Sigmoid colon (tissue), 7 donors: ENCODE results near the gene MAZ. TPM values are rescaled to one million over a fixed set of nuclear protein-coding genes. Genes with fewer than 3 reads are reported as not detected.

Experiments used
- DNase-seq: peaks from one replicate; pipeline ENCODE4 v3.0.0-alpha.2; 2019
- H3K27ac ChIP-seq, 4 donors: fragments of 200-600 bp; sonication (generic); one replicate each; pipeline ENCODE4 v1.5.1; 2016 to 2019; ENCODE audit warnings: mild to moderate bottlenecking in 1 of 4
- H3K27me3 ChIP-seq, 3 donors: fragments of 200-600 bp; sonication (generic); one replicate each; pipeline ENCODE4 v1.5.1; 2019; ENCODE audit warnings: mild to moderate bottlenecking in 1 of 3
- H3K36me3 ChIP-seq, 4 donors: fragments of 200-600 bp; sonication (generic); one replicate each; pipeline ENCODE4 v1.5.1; 2016 to 2019
- H3K4me1 ChIP-seq, 4 donors: fragments of 200-600 bp; sonication (generic); one replicate each; pipeline ENCODE4 v1.5.1; 2017 to 2019
- H3K4me3 ChIP-seq, 4 donors: fragments of 200-600 bp; sonication (generic); one replicate each; pipeline ENCODE4 v1.5.1; 2017 to 2019; ENCODE audit warnings: mild to moderate bottlenecking in 2 of 4, moderate library complexity in 1 of 4
- H3K9me3 ChIP-seq, 4 donors: fragments of 200-600 bp in 3 of 4; sonication (generic) in 3 of 4; one replicate each; pipeline versions ENCODE4 v1.5.1 to v1.6.1; 2013 to 2019
- EP300 ChIP-seq, 4 donors: sonication (generic); formaldehyde crosslinking; IDR thresholded peaks; one replicate each; pipeline ENCODE4 v1.6.1; 2017; ENCODE audit warnings: antibody characterized with exemption in 4 of 4
- POLR2A ChIP-seq, 2 donors: fragments of 450-650 bp; IDR thresholded peaks; one replicate each; pipeline ENCODE4 v1.6.1; 2016; ENCODE audit warnings: antibody characterized with exemption in 2 of 2, mild to moderate bottlenecking in 2 of 2, moderate library complexity in 2 of 2
- POLR2AphosphoS5 ChIP-seq, 4 donors: sonication (generic); formaldehyde crosslinking; IDR thresholded peaks; one replicate each; pipeline ENCODE4 v1.6.1; 2017; ENCODE audit warnings: antibody characterized with exemption in 4 of 4
- WGBS, 2 donors: extraction: QIAGEN DNeasy Blood & Tissue Kit; methylation state at CpG; one replicate each; pipeline ENCODE4 v1.1.7; 2013; 5-methylcytosine and 5-hydroxymethylcytosine counted together
- intact Hi-C: fragments of 100-400 bp; cut with DNase I; formaldehyde crosslinking; loops from one replicate; pipeline ENCODE4 v1.15.1; 2023
- polyA plus RNA-seq, 3 donors: library from polyadenylated mRNA; stranded (reverse); fragments of 200-250 nt; gene quantifications; one replicate each; pipeline ENCODE4 v1.2.3, GENCODE V29; 2013
- total RNA-seq, 4 donors: library from RNA; depleted of rRNA; stranded (reverse); fragments of >200 nt; gene quantifications; one replicate each; pipeline ENCODE4 v1.1.0, GENCODE V29; 2016
- TF ChIP-seq, protein P1 (sequence below), 4 experiments: fragments of 450-650 bp in 3 of 4; fragments of 200-600 bp in 1 of 4; IDR thresholded peaks; one replicate each; pipeline ENCODE4 v1.5.1; 2016 to 2019; ENCODE audit warnings: antibody characterized with exemption in 4 of 4, mild to moderate bottlenecking in 3 of 4, moderate library complexity in 2 of 4
- donor health status: healthy with polysubstance abuse.
- donor health status: Bipolar disorder and iron deficiency.
- donor health status: healthy.

The MAZ gene
- total and polyA plus RNA-seq, 7 donors, result 59.6 to 226 (median 102) TPM

DNA sequence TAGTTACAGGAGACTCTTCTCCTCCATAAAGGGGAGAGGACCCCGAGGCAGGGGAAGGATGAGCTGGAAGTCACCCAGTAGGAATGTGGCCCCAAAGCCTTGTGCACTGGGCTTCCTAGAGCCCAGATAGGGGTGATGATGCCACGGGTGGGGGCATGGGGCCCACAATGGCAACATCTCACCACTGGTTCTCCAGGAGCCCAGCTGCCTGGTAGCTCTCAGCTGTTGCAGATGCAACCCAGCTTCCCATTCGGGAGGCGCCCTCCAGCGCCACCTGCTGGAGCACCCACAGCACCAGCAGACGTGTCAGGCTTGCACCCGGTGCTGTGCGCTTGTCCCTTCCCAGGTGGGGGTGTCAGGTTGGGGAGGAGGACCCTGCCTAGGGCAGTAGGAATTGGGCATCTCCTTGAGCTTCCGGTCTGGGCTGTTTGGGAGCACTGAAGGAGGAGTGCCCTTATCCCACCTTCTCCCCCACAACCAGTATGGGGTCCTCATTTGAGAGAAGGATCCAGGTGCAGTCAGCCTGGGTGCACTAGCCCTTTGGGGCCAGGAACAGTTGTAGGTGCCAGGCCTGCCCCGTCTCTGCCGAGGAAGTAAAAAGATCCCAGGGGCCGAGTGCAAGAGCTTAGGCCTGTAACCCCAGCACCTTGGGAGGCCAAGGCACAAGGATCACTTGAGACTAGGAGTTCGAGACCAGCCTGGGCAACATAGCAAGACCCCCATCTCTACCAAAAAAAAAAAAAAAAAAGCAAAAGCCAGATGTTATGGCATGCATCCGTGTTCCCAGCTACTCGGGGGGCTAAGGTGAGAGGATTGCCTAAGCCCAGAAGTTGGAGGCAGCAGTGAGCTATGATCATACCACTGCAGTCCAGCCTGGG, 42.3 kb downstream of the MAZ start:
- H3K36me3 ChIP-seq, result peaks cover 6 to 48% (median 26%) of the 10 kb centered on the region in 4 donors
- intact Hi-C loops, result loop anchor here (2.0 to 10.0 kb wide), 3 partner anchors 28 to 150 kb away; partner anchors contain the start of gene MVP
- H3K27ac ChIP-seq, result peak overlapping the region in 3 of 4 donors; percentile 9 to 29 (median 23)
- H3K4me1 ChIP-seq, result peaks cover 0 to 16% (median 1%) of the 10 kb centered on the region in 4 donors
- H3K4me3 ChIP-seq, result no peak overlapping the region
- no peaks in the 10 kb centered on the region for H3K9me3 ChIP-seq
- 30 to 43% methylated on average over 15 of the region's 15 CpGs for WGBS, 2 donors
- H3K27me3 ChIP-seq, result no peaks in the 10 kb centered on the region
- TF ChIP-seq, protein P1, sequence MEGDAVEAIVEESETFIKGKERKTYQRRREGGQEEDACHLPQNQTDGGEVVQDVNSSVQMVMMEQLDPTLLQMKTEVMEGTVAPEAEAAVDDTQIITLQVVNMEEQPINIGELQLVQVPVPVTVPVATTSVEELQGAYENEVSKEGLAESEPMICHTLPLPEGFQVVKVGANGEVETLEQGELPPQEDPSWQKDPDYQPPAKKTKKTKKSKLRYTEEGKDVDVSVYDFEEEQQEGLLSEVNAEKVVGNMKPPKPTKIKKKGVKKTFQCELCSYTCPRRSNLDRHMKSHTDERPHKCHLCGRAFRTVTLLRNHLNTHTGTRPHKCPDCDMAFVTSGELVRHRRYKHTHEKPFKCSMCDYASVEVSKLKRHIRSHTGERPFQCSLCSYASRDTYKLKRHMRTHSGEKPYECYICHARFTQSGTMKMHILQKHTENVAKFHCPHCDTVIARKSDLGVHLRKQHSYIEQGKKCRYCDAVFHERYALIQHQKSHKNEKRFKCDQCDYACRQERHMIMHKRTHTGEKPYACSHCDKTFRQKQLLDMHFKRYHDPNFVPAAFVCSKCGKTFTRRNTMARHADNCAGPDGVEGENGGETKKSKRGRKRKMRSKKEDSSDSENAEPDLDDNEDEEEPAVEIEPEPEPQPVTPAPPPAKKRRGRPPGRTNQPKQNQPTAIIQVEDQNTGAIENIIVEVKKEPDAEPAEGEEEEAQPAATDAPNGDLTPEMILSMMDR (IDR thresholded peaks at IDR 0.05), result peak; percentile 72 to 89 (median 83)
- no peak for TF ChIP-seq EP300 (IDR thresholded peaks at IDR 0.05)
- TF ChIP-seq POLR2AphosphoS5 (IDR thresholded peaks at IDR 0.05), result peak in 2 of 4 donors; percentile 22 to 39
- peak; percentile 86 for DNase-seq

- Histone ChIP-seq H3K27ac (peak overlapping the region in 2 of 4 donors; percentile 9 to 29), H3K9me3 (no peaks in the 10 kb centered on the region), H3K4me3 (no peak overlapping the region), H3K4me1 (peaks cover 0 to 16% (median 1%) of the 10 kb centered on the region in 4 donors), H3K36me3 (peaks cover 6 to 39% (median 25%) of the 10 kb centered on the region in 4 donors), H3K27me3 (no peaks in the 10 kb centered on the region)
- 81 to 89% methylated on average over 5 of the region's 5 CpGs for WGBS, 2 donors
- intact Hi-C loops, result loop anchor here (2.0 to 10.0 kb wide), 3 partner anchors 29 to 151 kb away; partner anchors contain the start of gene MVP
- DNase-seq, result no peak
- TF ChIP-seq, protein P1 (IDR thresholded peaks at IDR 0.05), result no peak
- TF ChIP-seq POLR2AphosphoS5 (IDR thresholded peaks at IDR 0.05), result no peak
These were observed 43.2 kb downstream of the MAZ start for GRCh38 chr16:29849505-29849904.

- Histone ChIP-seq H3K36me3 (peaks cover 6 to 24% (median 19%) of the 10 kb centered on the region in 4 donors), H3K4me1 (peaks cover 0 to 16% (median 1%) of the 10 kb centered on the region in 4 donors), H3K9me3 (no peaks in the 10 kb centered on the region), H3K4me3 (no peak overlapping the region), H3K27me3 (no peaks in the 10 kb centered on the region), H3K27ac (no peak overlapping the region)
- no peak for DNase-seq
- intact Hi-C loops, result no loop called here
- TF ChIP-seq POLR2A (IDR thresholded peaks at IDR 0.05) (no peak), POLR2AphosphoS5 (IDR thresholded peaks at IDR 0.05) (no peak), EP300 (IDR thresholded peaks at IDR 0.05) (no peak)
- TF ChIP-seq, protein P1 (IDR thresholded peaks at IDR 0.05), result no peak
- WGBS, 2 donors, result 83 to 89% methylated on average over 3 of the region's 3 CpGs
These were observed 44.7 kb downstream of the MAZ start for GRCh38 chr16:29850998-29851397.

GRCh38 chr16:29852654-29853053, 46.3 kb downstream of the MAZ start:
- H3K36me3 ChIP-seq, result peaks cover 2 to 8% (median 3%) of the 10 kb centered on the region in 4 donors
- no peaks in the 10 kb centered on the region for H3K9me3 ChIP-seq
- no peaks in the 10 kb centered on the region for H3K27me3 ChIP-seq
- peak overlapping the region; percentile 15 to 47 (median 26) for H3K27ac ChIP-seq
- intact Hi-C loops, result no loop called here
- TF ChIP-seq, protein P1 (IDR thresholded peaks at IDR 0.05), result no peak
- TF ChIP-seq POLR2AphosphoS5 (IDR thresholded peaks at IDR 0.05), result peak in 3 of 4 donors; percentile 51 to 59 (median 57)
- H3K4me1 ChIP-seq, result peaks cover 0 to 30% (median 8%) of the 10 kb centered on the region in 4 donors
- no peak overlapping the region for H3K4me3 ChIP-seq
- DNase-seq, result peak; percentile 76
- 54 to 66% methylated on average over 7 of the region's 7 CpGs for WGBS, 2 donors
